Measurements from ENCODE around the gene NRXN3. TPM values are rescaled to one million over a fixed set of nuclear protein-coding genes. Genes with fewer than 3 reads are reported as not detected.

The NRXN3 gene
- total RNA-seq, 1 donor from 2014 or later: 18.0 TPM

GRCh38 chr14:79554816-79555215 lies 1384.6 kb downstream of the NRXN3 start:
- Histone ChIP-seq H3K9ac (ENCODE audit: low read length) (no peak overlapping the region), H3K27me3 (ENCODE audit: insufficient read depth, low read length) (no peaks in the 10 kb centered on the region), H3K27ac (ENCODE audit: low read depth, low read length) (no peak overlapping the region), H4K20me1 (ENCODE audit: insufficient read depth, low read length) (no peaks in the 10 kb centered on the region), H3K4me3 (ENCODE audit: insufficient read depth, low read depth, low read length) (no peak overlapping the region), H3K36me3 (ENCODE audit: insufficient read depth, low read length) (no peaks in the 10 kb centered on the region), H3K4me1 (ENCODE audit: insufficient read depth, low read length) (peaks cover 8% of the 10 kb centered on the region), H3K4me2 (ENCODE audit: low read length) (no peak overlapping the region), H3K79me2 (ENCODE audit: insufficient read depth, low read length) (no peaks in the 10 kb centered on the region), H2AFZ (ENCODE audit: low read depth, low read length) (no peak overlapping the region), H3K9me3 (ENCODE audit: insufficient read depth, low read depth, low read length) (no peaks in the 10 kb centered on the region)
- peaks cover 43% of the 10 kb centered on the region for H3K4me1 Mint-ChIP-seq (ENCODE audit: low read depth, unreplicated experiment)
- H3K27ac Mint-ChIP-seq (ENCODE audit: unreplicated experiment): no peak overlapping the region
- no peak overlapping the region for H3K4me3 Mint-ChIP-seq (ENCODE audit: unreplicated experiment)
- peaks cover 2% of the 10 kb centered on the region for H3K36me3 Mint-ChIP-seq (ENCODE audit: low read depth, unreplicated experiment)
- DNase-seq (ENCODE audit: low read depth) (no peak), FAIRE-seq (no peak)
- H3K27me3 Mint-ChIP-seq (ENCODE audit: low read depth, unreplicated experiment): no peaks in the 10 kb centered on the region
- H3K9me3 Mint-ChIP-seq (ENCODE audit: unreplicated experiment): no peaks in the 10 kb centered on the region
- TF ChIP-seq EZH2 (IDR thresholded peaks at IDR 0.05; ENCODE audit: insufficient read depth, low read length): no peak
- TF ChIP-seq, protein P1, sequence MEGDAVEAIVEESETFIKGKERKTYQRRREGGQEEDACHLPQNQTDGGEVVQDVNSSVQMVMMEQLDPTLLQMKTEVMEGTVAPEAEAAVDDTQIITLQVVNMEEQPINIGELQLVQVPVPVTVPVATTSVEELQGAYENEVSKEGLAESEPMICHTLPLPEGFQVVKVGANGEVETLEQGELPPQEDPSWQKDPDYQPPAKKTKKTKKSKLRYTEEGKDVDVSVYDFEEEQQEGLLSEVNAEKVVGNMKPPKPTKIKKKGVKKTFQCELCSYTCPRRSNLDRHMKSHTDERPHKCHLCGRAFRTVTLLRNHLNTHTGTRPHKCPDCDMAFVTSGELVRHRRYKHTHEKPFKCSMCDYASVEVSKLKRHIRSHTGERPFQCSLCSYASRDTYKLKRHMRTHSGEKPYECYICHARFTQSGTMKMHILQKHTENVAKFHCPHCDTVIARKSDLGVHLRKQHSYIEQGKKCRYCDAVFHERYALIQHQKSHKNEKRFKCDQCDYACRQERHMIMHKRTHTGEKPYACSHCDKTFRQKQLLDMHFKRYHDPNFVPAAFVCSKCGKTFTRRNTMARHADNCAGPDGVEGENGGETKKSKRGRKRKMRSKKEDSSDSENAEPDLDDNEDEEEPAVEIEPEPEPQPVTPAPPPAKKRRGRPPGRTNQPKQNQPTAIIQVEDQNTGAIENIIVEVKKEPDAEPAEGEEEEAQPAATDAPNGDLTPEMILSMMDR (IDR thresholded peaks at IDR 0.05; ENCODE audit: insufficient read depth, low read depth, low read length): no peak

DNA sequence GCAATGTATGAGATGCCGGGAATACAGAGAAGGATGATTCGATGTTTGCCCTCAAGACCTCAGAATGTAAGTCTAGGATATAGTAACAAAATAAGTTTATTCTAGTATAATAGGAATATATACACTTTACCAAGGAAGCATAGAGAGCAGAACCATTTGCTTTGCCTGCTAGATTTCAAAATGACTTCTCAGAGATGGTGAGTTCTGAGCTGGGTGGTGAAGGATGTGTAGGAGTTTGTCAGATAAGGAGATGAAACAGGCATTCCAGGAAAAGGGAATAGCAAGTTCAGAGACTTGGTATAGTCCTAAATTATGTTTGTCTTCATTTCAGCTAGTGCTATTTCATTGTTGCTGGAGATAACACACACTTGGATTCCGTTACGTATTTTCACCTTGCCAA lies 1385.3 kb downstream of the NRXN3 start:
- H3K36me3 ChIP-seq (ENCODE audit: insufficient read depth, low read length): no peaks in the 10 kb centered on the region
- no peaks in the 10 kb centered on the region for H3K27me3 ChIP-seq (ENCODE audit: insufficient read depth, low read length)
- H3K27ac ChIP-seq (ENCODE audit: low read depth, low read length): no peak overlapping the region
- H3K4me3 ChIP-seq (ENCODE audit: insufficient read depth, low read depth, low read length): no peak overlapping the region
- H4K20me1 ChIP-seq (ENCODE audit: insufficient read depth, low read length): no peaks in the 10 kb centered on the region
- no peak for FAIRE-seq
- H3K9ac ChIP-seq (ENCODE audit: low read length): no peak overlapping the region
- no peak overlapping the region for H3K27ac Mint-ChIP-seq (ENCODE audit: unreplicated experiment)
- peaks cover 7% of the 10 kb centered on the region for H3K4me1 ChIP-seq (ENCODE audit: insufficient read depth, low read length)
- no peak overlapping the region for H2AFZ ChIP-seq (ENCODE audit: low read depth, low read length)
- H3K9me3 ChIP-seq (ENCODE audit: insufficient read depth, low read depth, low read length): no peaks in the 10 kb centered on the region
- no peak for TF ChIP-seq EZH2 (IDR thresholded peaks at IDR 0.05; ENCODE audit: insufficient read depth, low read length)
- TF ChIP-seq, protein P1 (IDR thresholded peaks at IDR 0.05; ENCODE audit: insufficient read depth, low read depth, low read length): no peak
- H3K36me3 Mint-ChIP-seq (ENCODE audit: low read depth, unreplicated experiment): peaks cover 2% of the 10 kb centered on the region
- H3K4me3 Mint-ChIP-seq (ENCODE audit: unreplicated experiment): no peak overlapping the region
- no peaks in the 10 kb centered on the region for H3K27me3 Mint-ChIP-seq (ENCODE audit: low read depth, unreplicated experiment)
- H3K4me1 Mint-ChIP-seq (ENCODE audit: low read depth, unreplicated experiment): peaks cover 40% of the 10 kb centered on the region
- H3K9me3 Mint-ChIP-seq (ENCODE audit: unreplicated experiment): no peaks in the 10 kb centered on the region
- no peaks in the 10 kb centered on the region for H3K79me2 ChIP-seq (ENCODE audit: insufficient read depth, low read length)
- no peak overlapping the region for H3K4me2 ChIP-seq (ENCODE audit: low read length)
- DNase-seq (ENCODE audit: low read depth): no peak

DNA sequence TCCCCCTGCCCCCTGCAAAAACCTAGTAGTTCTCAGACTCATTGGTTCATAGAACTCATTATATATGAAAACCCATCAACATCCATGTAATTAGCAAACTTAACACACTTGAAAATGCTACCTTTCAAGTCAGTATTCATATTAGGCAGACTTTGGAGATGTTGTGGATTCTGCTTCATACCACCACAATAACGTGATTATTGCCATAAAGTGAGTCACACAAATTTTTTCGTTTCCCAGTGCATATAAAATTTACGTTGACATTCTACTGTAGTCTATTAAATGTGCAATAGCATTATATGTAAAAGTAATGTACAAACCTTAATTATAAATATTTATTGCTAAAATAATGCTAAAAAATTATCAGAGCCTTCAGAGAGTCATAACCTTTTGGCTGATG lies 1387.1 kb downstream of the NRXN3 start:
- Histone ChIP-seq H2AFZ (ENCODE audit: low read depth, low read length) (no peak overlapping the region), H3K36me3 (ENCODE audit: insufficient read depth, low read length) (no peaks in the 10 kb centered on the region), H4K20me1 (ENCODE audit: insufficient read depth, low read length) (no peaks in the 10 kb centered on the region), H3K27me3 (ENCODE audit: insufficient read depth, low read length) (no peaks in the 10 kb centered on the region), H3K9me3 (ENCODE audit: insufficient read depth, low read depth, low read length) (no peaks in the 10 kb centered on the region), H3K9ac (ENCODE audit: low read length) (no peak overlapping the region), H3K4me1 (ENCODE audit: insufficient read depth, low read length) (peaks cover 5% of the 10 kb centered on the region), H3K4me2 (ENCODE audit: low read length) (no peak overlapping the region), H3K27ac (ENCODE audit: low read depth, low read length) (no peak overlapping the region), H3K79me2 (ENCODE audit: insufficient read depth, low read length) (no peaks in the 10 kb centered on the region), H3K4me3 (ENCODE audit: insufficient read depth, low read depth, low read length) (no peak overlapping the region)
- DNase-seq (ENCODE audit: low read depth): no peak
- H3K4me3 Mint-ChIP-seq (ENCODE audit: unreplicated experiment): no peak overlapping the region
- no peaks in the 10 kb centered on the region for H3K27me3 Mint-ChIP-seq (ENCODE audit: low read depth, unreplicated experiment)
- no peak for FAIRE-seq
- H3K4me1 Mint-ChIP-seq (ENCODE audit: low read depth, unreplicated experiment): peaks cover 27% of the 10 kb centered on the region
- H3K9me3 Mint-ChIP-seq (ENCODE audit: unreplicated experiment): no peaks in the 10 kb centered on the region
- no peak overlapping the region for H3K27ac Mint-ChIP-seq (ENCODE audit: unreplicated experiment)
- TF ChIP-seq EZH2 (IDR thresholded peaks at IDR 0.05; ENCODE audit: insufficient read depth, low read length): no peak
- TF ChIP-seq, protein P1 (IDR thresholded peaks at IDR 0.05; ENCODE audit: insufficient read depth, low read depth, low read length): no peak
- H3K36me3 Mint-ChIP-seq (ENCODE audit: low read depth, unreplicated experiment): no peaks in the 10 kb centered on the region

Measured in astrocyte (in vitro differentiated cells and primary cell).